ENCODE measurements around the gene SAP30BP. TPM values are rescaled to one million over a fixed set of nuclear protein-coding genes. Genes with fewer than 3 reads are reported as not detected.
A peak's percentile ranks its signal among the peaks of the same experiment; 100 is the strongest.

The SAP30BP gene
- polyA plus RNA-seq, 5 donors = 101 to 112 (median 102) TPM

DNA sequence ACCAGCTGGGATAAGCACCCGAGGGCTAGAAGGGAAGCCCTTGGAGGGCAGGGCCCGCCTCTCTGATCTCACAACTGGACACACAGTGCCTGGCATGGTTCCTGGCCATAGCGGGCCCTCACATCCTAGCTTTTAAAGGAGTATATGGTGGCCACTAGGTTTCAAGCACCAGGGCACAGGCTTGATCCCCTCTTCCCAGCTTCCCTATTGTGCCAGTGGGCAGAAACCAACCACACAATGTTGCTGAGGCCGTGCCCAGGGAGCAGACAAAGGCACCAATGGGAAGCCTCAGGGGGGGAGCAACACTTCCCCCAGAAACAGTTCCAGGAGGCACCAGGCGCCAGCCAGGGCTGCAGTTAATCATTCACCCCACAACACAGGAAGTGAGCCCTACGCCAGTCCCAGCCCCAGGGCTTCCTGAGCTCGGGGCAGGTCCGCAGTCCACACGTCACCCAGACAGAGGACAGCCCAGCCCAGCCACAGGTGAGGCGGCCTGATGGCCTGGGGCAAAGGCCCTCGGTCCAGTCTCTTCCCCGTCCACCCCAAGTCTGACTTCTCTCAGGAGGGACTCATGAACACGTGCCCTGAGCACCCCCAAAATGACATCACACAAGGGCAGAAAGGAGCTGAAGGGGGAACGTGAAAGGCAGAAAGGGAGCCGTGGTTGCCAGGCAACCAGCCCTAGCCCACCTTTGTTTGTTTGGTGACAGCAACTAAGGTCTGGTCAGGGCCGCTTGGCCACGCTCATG lies 21.1 kb upstream of the SAP30BP start:
- peak; percentile 70 to 75 for DNase-seq

DNA sequence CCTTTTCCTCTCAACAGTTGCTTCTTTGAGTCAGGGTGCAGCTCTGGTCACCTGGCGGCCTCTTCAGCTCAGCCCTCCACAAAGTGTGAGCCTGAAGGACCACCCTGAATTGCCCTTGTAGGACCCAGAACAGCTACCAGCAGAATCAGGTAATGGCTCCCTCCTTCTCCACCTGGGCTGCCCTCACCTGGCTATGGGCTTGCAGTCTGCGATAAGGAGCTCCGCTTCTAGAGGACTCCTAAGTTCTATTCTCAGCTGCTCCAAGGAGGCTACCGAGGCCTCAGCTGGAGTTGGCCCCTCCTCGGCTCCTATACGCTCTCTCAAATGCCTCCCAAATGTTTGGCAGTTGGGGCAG lies 20.5 kb upstream of the SAP30BP start:
- DNase-seq = no peak

DNA sequence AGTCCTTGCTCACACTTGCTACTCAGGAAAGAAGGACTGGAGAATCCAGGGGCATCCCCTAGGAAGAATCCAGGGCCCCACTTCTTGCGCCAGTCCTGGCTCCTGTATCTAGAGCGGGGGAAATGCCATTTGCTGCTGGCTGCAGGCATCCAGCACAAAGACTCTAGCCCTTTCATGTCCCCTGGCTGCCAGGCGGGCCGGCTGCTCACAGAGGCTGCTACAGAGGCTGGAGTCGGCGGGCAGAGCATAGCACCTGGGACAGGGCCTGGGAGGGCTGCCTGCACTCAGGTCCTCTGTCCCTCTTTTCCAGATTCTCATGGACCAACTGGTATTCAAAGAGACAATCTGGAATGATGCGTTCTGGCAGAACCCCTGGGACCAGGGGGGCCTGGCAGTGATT lies 20.1 kb upstream of the SAP30BP start:
- DNase-seq = no peak

DNA sequence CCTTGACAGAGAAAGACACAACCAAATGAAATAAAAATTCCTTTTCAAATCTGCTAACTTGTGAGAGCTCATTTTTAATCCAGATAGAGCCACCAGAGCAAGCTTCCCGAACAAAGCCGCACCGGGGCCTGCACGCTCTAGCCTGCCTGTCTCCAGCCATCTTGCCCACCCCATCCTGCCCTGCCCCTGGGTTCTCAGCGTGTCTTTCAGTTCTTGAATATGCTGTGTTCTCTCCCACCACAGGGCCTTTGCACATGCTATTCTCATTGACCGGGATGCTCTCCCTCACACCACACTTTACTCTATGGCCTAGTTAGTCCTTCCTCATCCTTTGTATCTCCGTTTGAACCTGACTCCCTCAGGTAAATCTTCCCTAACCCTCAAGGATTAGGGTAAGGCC lies 19.2 kb upstream of the SAP30BP start:
- no peak for DNase-seq

DNA sequence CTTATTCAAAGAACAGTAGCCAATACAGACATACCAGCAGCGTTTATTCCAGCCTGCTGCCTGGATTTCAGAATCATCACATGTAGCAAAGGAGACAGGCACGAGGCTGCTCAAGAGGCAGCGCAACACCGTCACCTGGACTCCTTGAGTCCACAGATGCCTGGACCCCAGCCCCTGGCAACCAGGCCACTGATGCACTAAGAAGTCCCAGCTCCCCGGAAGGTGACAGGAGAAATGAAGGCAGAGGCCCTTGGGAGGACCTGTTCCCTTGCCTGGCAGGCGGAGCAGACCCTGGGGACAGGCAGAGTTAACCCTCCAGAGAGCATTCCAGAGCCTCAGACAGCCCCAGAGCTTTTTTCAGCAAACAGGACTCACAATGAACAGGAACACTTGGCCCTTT lies 17.5 kb upstream of the SAP30BP start:
- no peak for DNase-seq

DNA sequence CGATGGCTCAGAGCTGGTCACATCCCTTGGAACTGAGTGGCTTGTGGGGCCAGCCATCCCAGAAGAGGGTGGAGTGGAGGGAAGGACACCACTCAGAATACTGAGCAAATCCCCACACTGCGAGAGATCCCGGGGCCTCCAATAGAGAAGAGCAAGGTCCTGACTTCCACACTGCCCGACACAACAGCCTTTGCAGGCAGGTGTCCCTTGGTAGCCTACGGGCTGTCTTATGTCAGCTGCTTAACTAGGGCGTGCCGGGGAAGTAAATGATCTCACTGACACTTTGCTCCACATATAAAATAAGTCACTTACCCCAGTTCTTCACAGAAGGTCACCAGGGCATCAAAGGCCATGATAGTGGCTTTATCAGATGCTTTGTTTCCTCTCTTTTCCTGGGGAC lies 16.3 kb upstream of the SAP30BP start:
- no peak for DNase-seq

DNA sequence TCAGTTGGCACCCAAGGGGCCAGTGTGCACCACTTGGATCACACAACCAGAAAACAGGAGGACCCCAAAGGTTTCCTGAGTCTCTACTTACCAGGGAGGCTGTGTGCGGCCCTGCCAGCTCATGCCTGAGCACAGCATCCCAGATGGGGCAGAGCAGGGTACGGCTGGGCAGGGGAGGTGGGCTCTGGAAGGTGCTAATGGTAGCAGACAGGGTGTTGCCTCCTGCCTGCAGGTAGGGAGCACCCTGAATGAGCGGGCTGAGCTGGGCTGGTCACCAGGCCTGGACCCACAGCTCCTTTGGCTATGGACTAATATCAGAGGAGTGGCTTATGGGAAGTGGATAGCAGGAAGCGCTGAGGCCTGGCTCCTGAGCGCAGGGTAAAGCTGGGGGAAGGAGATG lies 14.8 kb upstream of the SAP30BP start:
- no peak for DNase-seq

DNA sequence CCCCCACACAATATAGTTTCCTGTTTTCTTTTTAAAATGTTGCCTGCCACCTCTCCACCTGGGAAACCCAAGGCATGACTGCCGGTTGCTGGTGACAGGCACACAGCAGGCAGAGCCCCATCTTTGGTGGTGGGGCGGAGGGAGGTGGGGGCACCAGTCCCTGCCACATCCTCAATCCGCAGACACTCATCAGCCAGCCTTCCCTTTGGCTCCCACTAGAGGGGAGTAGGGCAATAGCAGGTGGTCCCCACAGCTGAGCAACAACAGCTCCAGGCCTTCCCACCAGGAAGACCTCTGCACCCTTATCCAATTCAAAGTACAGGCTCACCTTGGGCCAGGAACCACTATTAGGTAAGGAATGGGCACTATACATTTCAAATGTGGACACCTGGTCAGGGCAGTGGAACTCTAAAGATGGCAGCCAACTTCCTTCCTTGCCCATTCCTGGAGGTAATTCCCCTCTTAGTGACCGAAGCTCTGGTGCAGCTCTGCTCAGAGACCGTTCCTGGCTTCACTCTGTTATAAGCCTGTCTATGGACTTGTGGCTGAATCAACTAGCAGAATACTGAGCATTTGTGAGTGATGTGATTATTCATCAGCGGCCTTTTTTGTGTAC lies 14.1 kb upstream of the SAP30BP start:
- DNase-seq = no peak

DNA sequence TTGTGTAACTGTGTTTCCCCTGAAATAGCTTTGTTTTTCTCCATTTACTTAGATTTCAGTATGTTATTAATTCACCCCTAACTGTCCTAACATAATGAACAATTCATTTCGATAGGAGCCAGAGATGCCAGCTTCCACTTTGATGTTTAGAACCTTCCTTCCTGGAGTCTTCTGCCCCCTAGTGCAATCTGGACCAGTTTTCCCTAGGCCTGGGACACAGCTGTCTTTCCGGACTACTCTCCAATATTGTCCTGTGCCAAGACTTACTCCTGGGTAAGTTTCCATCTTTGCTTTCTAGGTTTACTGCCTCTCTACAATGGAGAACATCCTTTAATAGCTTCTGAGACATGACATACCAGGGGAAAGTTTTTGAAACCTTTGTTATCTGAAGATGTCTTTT lies 13.0 kb upstream of the SAP30BP start:
- DNase-seq = no peak

DNA sequence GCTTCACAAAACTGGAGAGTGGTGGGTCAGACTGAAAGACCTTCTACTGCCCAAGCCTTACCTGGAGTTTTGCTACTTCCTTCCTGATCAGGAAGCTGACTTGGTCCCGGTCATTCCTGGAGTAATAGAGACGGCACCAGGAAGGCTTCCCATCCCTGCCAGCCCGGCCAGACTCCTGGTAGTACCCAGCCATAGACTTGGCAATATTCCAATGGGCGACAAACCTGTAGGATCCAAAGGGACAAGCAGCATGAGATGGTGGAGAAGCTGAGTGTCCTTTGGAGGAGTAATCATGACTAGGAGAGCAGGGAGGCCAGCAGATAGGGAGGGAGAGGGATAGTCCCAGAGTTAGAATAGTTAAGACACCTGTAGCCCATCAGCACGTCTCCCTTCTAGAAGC lies 8.9 kb upstream of the SAP30BP start:
- no peak for DNase-seq

DNA sequence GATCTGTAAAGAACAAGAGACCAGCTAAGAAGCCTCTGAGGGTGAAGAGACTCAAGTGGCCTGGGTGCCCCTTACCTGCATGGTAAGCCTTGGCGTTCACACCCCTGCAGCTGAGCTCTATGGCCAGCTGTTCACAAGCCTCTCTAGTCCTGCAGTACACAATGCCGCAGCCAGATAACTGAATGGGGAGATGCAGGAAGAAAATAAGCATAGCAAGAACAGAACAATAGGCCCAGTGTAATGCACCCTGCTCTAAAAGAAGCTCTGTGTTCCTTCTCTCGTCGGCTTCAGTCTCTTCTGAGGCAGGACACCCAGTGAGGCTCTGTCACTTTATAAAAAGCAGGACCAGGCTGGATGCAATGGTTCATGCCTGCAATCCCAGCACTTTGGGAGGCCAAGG lies 5.6 kb upstream of the SAP30BP start:
- no peak for DNase-seq

DNA sequence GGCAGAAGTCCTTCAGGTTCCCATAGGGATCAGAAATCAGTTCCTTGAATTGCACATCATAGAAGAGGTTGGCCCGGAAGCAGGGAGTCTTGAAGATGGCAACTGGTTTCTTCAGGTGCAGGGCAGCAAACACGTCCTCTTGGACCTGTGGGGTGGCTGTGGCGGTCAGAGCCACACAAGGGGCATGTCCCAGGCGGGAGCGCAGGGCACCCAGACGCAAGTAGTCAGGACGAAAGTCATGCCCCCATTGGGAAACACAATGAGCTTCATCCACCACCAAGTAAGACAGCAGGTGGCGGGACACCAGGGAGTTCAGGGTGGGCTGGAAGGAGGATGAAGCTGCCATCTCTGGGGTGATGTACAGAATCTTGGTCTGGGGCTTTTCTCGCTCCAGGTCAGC lies 4.6 kb upstream of the SAP30BP start:
- no peak for DNase-seq

DNA sequence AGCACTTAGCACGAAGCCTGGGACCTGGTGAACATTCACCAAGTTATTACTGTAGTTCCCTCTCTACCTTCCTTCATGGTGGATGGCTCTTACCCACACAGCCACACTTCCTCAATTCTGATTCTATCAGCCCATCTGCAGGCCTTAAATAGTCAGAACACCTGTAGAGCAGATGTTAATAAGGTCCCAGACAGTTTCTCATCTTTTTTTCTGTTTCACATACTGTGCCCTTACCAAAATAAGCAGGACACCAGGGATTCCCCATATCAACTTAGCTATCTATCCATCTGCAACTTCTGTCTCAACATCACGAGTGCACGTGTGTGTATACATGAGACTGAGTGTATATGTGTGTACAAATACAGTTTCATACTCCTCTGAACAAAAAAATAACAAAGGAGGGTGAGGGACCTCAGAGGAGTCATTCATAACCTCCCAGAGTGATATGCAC lies 3.0 kb upstream of the SAP30BP start:
- DNase-seq = no peak

DNA sequence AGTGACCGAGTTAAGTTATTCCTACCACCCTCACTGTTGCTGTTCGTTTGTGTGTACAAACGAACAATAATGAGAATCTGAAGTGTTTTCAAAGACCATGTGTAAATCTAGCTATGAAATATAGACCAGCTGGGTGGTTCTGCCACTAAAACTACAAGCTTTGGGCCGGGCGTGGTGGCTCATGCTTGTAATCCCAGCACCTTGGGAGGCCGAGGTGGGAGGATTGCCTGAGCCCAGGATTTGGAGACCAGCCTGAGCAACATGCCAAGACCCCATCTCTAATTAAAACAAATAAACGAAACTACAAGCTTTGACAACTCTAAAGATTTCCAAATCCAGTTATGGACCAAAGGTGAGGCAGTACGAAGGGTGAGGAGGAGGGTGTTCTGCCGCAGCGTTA lies 1.2 kb upstream of the SAP30BP start:
- DNase-seq = no peak

DNA sequence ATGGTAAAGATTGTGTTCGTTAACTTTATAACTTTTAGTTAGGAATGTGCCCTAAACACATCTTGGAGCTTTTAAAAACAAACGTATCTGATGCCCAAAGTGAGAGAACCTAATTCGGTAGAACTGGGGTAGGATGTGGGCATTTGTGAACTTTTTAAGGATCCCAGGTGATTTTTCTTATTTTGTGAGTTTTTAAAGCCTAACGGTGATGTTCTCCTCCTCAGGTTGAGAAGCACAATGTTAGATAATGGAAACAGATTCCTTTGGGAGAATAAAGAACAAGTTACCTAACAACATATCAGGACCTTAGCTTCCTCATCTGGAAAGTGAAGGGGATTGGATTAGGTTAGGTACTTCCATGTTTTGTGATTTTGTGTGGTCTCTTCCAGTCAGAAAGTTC lies 687 bp downstream of the SAP30BP start:
- DNase-seq = no peak

DNA sequence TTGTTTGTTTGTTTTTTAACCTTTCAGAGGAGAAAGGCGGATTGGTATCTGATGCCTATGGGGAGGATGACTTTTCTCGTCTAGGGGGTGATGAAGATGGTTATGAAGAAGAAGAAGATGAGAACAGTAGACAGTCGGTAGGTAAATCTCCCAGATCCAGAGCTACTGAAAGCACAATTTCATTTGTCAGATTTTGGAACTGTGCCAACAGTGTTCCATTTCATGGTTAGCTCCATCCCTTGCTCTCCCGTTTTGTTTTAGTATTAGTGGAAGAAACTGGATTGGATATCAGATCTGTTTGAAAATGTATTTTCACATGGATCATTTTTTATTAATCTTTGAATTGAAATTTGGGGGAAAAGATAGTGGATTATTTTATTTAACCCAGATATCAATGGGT lies 1.4 kb downstream of the SAP30BP start:
- DNase-seq = no peak

DNA sequence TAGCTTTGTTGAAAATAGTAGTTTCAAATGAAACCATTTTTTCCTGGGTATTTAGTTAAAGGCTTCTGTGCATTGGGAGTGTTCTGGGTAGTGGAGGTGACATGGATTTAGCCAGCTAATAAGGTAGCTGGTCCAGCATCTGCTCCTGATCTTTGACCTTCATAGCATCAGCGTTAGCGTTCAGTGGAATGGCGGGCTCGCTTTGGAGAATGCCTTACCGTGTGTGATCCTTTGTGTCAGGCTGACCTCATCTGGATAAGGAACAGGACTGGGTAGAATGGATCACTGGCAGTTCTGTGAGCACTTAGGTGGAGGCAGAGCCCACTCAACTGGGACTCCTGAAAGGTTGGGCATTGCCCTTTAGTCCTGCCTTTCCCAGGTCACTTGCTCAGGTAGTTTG lies 3.7 kb downstream of the SAP30BP start:
- DNase-seq = no peak

DNA sequence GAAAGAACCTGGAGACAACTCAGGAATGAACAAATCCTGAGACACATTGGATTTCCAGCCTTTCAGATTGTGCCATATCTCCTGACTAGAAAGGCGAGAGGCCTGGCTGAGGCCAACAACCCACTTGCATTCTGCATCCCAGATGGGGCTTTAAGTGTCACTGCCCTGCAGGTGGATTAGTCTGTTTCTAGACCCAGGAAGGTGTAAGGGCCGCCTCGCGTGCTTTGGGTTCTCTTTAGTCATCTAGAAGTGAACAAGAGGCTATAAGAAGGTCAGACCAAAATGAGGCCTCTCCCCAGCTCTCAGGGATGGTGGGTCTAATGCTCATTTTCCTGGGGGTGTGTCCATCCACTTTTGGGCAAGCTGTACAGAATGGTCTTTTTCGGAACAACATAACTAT lies 4.9 kb downstream of the SAP30BP start:
- no peak for DNase-seq

DNA sequence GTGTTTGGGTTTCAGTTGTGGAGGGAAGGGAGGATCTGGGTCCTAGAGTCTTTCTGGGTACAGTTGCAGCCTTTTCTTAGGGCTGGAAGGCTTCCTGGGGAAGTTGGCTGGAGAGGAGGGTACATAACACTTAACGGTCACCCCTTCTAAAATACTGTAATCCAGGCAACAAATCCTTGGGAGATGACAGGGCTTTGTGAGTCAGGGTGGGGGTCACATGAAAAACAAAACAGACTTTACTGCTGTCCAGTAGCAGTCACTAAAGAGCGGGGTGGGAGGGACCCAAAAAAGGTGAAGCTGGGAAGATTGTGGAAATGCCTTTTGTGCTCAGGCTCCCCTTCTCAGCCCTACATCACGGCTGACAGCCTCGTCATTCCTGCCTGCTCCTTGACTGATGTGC lies 6.3 kb downstream of the SAP30BP start:
- no peak for DNase-seq

DNA sequence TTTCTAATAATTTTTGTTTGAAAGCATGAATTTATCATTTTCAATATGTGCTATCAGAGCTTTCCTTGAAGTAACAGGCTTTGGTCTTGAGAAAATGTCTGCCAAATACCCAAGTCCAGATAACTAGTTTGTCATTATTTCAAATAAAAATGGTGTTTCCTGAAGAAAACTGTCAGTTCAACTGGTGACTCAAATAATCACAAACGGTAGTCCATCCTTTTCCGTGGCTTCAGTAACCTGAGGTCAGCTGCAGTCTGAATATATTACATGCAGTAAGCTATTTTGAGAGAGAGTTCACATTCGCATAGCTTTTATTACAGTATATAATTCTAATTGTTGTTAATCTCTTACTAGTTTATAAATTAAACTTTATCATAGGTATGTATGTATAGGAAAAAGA lies 9.3 kb downstream of the SAP30BP start:
- DNase-seq = no peak

DNA sequence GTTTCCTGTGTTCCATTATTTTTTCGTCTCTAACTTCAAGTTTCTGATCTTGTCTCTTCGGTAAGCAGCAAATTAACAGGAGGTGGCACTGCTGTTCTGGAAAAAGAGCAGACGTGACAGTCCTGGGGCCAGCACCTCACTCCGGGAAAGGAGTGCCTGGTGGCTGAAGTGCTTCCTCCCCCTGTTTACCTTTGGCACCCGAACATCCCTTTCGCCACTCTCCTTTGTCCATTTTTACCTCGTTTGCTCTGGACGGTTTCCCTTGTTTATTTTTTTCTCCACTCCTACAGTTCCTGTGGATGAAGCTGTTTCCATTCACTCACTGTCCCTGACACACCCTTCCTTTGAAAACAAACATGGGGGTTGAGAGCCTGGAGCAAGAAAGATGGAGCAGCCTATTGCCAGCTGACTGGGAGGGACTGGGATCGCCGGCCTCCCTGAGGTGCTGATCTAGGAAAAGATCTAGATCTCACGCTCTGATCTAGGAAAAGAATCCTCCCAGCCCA lies 12.6 kb downstream of the SAP30BP start:
- DNase-seq = peak in 1 of 2 donors; percentile 20

DNA sequence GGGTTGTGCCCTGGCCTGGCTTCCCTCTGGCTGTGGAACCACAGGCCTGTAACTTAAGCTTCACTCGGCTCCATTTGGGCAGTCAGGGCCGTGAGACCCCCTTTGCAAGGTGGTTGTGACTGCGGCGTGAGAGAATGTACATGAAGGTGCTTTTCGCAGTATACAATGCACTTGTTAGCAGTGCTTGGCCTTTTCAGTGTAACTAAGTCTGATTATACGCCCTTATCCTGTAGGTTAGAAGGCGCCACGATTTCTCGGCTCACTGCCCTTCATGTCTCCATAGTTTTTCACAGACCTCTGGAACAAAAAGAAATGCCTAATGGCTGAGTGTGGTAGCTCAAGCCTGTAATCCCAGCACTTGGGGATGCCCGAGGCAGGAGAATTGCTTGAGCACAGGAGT lies 13.3 kb downstream of the SAP30BP start:
- DNase-seq = no peak

DNA sequence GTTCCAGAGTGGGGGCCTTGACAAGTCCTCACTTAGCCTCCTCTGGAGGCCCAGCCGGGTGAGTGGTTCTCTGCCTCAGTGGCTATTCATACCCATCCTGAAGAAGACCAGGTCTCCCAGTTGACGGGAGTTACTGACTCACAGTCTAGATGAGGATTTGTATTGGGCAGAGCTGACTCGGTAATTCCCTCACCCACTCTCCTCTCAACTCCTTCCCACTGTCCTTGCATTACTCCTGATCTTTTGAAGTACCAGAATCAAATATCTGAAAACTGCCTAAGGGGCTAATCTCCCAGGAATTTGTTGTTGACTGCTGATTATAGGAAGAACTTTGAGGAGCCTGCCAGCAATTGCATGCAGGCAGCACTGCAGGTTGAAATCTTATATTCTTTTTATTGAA lies 14.2 kb downstream of the SAP30BP start:
- no peak for DNase-seq

DNA sequence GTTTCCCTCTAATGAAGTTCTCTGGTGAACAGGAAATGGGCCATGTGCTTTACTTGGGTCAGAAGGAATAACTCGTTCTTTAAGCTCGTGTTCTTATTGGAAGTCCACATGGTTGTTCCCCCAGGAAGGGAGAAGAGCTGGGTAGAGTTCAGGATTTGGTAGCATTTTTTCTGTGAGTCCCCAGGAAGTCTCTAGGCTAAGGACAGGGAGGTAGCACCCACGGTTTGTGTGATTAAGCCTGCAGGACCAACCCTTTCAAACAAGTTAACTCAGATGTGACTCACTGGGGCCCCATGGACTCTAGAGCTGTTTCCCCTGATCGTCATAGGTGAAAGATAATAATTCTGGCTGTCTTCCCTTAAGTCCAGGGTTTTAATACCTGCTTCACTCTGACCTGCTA lies 16.4 kb downstream of the SAP30BP start:
- no peak for DNase-seq
